MM.1S (cell line): ENCODE data around the gene MAPK8IP1.

Source experiments
- CTCF ChIP-seq: fragments of 300-600 bp; sonication (generic); IDR thresholded peaks from 2 replicates; pipeline ENCODE4 v1.5.1; 2016; ENCODE audit warnings: antibody characterized with exemption, low read length, mixed read lengths
- EZH2phosphoT487 ChIP-seq: fragments of 300-600 bp; sonication (generic); IDR thresholded peaks from 2 replicates; pipeline ENCODE4 v1.6.1; 2018; ENCODE audit warnings: antibody characterized with exemption, low read length

GRCh38 chr11:45933131-45933831 is 47.8 kb downstream of the MAPK8IP1 start:
- TF ChIP-seq EZH2phosphoT487 (no peak), CTCF (no peak)
